ENCODE data around the gene LGALS9.
"Not testable (repeated sequence)": the region's sequence is repeated elsewhere in the genome, so short reads cannot be mapped to it uniquely, and the experiment has no call there.

The LGALS9 gene

GRCh38 chr17:27660436-27660835 is 29.4 kb downstream of the LGALS9 start:
- DNase-seq (ENCODE audit: low read depth in 2 of 2): no peak
- TF ChIP-seq, protein P1, sequence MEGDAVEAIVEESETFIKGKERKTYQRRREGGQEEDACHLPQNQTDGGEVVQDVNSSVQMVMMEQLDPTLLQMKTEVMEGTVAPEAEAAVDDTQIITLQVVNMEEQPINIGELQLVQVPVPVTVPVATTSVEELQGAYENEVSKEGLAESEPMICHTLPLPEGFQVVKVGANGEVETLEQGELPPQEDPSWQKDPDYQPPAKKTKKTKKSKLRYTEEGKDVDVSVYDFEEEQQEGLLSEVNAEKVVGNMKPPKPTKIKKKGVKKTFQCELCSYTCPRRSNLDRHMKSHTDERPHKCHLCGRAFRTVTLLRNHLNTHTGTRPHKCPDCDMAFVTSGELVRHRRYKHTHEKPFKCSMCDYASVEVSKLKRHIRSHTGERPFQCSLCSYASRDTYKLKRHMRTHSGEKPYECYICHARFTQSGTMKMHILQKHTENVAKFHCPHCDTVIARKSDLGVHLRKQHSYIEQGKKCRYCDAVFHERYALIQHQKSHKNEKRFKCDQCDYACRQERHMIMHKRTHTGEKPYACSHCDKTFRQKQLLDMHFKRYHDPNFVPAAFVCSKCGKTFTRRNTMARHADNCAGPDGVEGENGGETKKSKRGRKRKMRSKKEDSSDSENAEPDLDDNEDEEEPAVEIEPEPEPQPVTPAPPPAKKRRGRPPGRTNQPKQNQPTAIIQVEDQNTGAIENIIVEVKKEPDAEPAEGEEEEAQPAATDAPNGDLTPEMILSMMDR (IDR thresholded peaks at IDR 0.05; ENCODE audit: low read depth, low read length): no peak
- H3K4me3 ChIP-seq (replicated peaks in 1 of 2; ENCODE audit: low read depth in 2 of 2, low read length in 2 of 2): no peak overlapping the region

- no peak overlapping the region for H3K4me3 ChIP-seq (replicated peaks in 1 of 2; ENCODE audit: low read depth in 2 of 2, low read length in 2 of 2)
- no peak for DNase-seq (ENCODE audit: low read depth in 2 of 2)
- TF ChIP-seq, protein P1 (IDR thresholded peaks at IDR 0.05; ENCODE audit: low read depth, low read length): no peak
These were observed 33.1 kb downstream of the LGALS9 start for GRCh38 chr17:27663936-27664605.

GRCh38 chr17:27664606-27664965 is 33.6 kb downstream of the LGALS9 start:
- no peak for DNase-seq (ENCODE audit: low read depth in 2 of 2)
- TF ChIP-seq, protein P1 (IDR thresholded peaks at IDR 0.05; ENCODE audit: low read depth, low read length): no peak
- H3K4me3 ChIP-seq (replicated peaks in 1 of 2; ENCODE audit: low read depth in 2 of 2, low read length in 2 of 2): no peak overlapping the region

- TF ChIP-seq, protein P1 (IDR thresholded peaks at IDR 0.05; ENCODE audit: low read depth, low read length): no peak
- no peak overlapping the region for H3K4me3 ChIP-seq (replicated peaks in 1 of 2; ENCODE audit: low read depth in 2 of 2, low read length in 2 of 2)
- no peak for DNase-seq (ENCODE audit: low read depth in 2 of 2)
These were observed 34.6 kb downstream of the LGALS9 start for GRCh38 chr17:27665549-27665948.

DNA sequence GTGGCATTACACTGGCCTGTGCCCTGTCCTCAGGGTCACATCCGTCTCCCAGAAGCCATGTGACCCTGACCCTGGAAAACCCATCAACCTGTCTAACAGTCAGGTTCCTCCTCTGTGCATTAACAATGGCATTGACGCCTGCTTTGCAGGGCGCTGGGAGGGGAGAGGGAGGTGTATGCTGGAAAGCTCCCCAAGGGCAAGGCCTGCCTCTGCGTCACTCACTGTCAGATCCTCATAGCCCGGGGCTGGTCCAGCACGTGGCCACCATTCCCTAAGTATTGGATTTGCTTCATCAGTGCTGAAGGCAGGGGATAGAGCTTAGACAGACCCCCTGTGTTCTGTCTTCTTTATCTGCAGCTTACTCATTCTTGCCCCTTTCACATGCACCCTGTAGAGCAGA is 35.3 kb downstream of the LGALS9 start:
- not testable (repeated sequence) for DNase-seq (ENCODE audit: low read depth in 2 of 2); H3K4me3 ChIP-seq (replicated peaks in 1 of 2; ENCODE audit: low read depth in 2 of 2, low read length in 2 of 2)

DNA sequence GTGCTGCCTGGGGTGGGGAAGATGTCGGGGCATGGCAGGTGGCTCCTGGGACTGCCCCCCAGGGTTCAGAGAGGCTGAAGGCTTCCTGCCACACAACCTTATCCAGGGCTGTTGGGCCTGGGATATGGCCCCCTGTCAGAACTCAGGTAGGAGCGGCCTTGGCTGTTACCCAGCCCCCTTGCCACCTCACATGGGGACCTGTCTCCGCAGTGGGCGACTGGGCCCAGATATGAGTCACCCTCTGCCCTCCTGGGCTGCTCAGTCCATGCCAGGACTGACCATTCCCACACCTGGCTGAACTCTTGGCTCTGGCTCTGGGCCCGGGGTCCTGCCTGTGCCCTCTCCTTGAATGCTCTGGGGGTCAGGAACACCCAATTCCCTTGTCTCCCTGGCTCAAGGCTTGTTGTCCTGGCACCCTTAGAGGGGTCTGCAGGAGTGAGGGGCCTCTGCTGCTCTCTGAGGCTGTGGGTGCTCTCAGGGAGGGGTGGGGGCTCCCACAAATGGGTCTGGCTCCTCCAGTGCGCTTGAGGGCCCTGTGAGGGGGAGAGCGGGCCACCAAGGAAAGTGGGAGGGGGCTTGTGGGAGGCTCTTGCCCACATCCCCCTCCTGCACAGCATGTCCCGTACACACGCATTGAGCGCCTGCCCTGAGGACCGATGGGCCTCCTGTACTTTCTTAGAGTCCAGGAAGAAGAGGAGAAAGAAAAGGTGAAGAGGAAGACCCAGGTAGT is 36.0 kb downstream of the LGALS9 start:
- no peak overlapping the region for H3K4me3 ChIP-seq (replicated peaks in 1 of 2; ENCODE audit: low read depth in 2 of 2, low read length in 2 of 2)
- TF ChIP-seq, protein P1 (IDR thresholded peaks at IDR 0.05; ENCODE audit: low read depth, low read length): no peak
- DNase-seq (ENCODE audit: low read depth in 2 of 2): no peak

- no peak for DNase-seq (ENCODE audit: low read depth in 2 of 2)
- TF ChIP-seq, protein P1 (IDR thresholded peaks at IDR 0.05; ENCODE audit: low read depth, low read length): no peak
- no peak overlapping the region for H3K4me3 ChIP-seq (replicated peaks in 1 of 2; ENCODE audit: low read depth in 2 of 2, low read length in 2 of 2)
These were observed 36.9 kb downstream of the LGALS9 start for GRCh38 chr17:27667656-27668487.
